ENCODE data around the gene PLCB2.

Gene PLCB2

GRCh38 chr15:40267670-40268069 is 40.1 kb downstream of the PLCB2 start:
- no peak for DNase-seq (ENCODE audit: low spot score)

DNA sequence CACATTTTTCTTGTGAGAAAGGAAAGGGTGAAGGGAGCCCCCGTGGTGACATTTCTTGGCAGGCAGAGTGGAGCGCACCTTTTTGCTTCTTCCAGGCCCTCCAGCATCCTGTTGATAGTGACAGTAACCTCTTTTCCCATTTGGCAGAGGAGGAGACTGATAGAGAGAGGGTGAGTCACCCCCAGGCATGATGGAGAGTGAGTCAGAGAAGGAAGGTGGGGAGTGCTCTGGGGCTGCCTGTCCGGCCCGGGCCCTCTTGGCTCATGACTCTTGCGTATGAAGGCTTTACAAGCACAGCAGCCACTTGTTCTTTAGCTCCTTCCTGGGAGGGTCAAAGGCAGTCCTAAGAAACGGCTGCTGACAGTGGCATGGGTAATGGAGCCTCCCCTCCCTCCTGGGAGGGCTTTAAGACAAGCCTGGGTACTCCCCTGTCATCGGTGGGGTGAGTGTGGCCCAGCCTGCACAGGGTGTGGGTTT is 40.9 kb downstream of the PLCB2 start:
- DNase-seq (ENCODE audit: low spot score) = peak; percentile 98

DNA sequence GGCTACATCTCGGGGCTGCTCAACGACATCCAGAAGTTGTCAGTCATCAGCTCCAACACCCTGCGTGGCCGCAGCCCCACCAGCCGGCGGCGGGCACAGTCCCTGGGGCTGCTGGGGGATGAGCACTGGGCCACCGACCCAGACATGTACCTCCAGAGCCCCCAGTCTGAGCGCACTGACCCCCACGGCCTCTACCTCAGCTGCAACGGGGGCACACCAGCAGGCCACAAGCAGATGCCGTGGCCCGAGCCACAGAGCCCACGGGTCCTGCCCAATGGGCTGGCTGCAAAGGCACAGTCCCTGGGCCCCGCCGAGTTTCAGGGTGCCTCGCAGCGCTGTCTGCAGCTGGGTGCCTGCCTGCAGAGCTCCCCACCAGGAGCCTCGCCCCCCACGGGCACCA is 41.9 kb downstream of the PLCB2 start:
- no peak for DNase-seq (ENCODE audit: low spot score)

DNA sequence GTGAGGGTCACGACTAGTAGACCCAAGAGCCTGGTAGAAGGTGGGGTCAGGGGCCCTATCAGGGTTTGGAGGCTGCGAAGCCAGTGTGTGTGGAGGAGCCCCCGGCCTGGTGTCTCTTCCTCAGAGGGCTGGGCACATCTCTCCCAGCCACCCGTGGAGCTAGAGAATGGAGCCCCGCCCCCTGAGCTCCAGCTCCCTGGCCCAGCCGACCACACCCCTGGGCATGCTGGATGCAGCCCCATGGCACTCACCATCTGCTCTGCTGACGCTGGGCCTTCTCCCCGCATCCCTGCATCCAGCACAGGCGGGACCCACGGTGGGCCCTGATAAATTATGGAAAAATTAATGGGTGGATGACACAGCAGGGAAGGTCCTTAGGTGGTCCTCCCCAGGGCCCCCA is 42.4 kb downstream of the PLCB2 start:
- no peak for DNase-seq (ENCODE audit: low spot score)

DNA sequence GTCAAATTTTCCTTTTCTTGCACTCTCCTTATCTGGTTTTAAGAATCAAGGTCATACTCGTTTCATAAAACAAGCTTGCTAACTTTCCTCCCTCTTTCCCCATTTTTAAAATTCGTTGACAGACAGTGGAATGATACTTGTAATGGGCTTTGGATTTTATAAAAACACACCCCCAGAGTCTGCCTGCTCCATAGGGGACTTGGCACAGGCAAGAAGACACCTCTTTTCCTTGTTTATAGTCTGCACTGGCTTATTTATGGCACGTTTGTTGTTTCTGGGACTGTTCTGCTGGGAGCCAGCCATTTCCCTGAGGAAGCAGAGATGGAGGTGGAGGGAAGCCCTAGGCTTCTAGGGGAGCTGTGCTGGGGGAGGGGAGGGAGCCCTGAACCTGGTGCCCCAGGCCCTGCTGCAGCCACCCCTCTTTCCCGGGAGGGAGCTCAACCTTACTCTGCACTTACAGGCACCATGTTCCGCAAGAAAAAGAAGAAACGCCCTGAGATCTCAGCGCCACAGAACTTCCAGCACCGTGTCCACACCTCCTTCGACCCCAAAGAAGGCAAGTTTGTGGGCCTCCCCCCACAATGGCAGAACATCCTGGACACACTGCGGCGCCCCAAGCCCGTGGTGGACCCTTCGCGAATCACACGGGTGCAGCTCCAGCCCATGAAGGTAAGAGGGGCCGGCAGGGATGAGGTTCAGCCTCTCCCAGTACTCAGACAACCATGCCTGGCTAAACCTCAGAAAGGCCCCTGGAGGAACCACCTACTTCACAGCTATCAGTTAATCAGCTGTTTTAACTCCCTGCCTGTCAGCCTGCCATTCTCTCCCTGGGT is 43.2 kb downstream of the PLCB2 start:
- no peak for DNase-seq (ENCODE audit: low spot score)

- no peak for DNase-seq (ENCODE audit: low spot score)
Observed at GRCh38 chr15:40263024-40263754, 44.5 kb downstream of the PLCB2 start.

DNA sequence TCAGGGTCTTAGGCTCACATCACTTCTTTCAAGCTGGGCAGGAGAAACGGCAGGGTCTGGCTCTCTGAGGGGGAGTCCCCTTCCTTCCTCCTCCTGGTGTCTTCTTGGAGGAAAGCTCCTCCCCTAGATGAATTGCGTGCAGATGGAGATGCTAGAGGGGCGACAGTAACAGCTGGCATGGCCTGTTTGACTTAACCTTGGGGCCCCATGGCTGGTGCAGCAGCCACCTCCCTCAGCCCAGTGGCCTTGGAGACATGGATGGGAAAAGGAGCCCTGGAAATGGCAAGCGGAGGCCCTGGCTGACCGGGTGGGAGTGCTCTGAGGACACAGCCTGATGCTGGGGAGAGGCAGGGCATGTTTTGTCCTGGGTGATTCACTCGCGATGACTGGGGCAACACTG is 48.7 kb downstream of the PLCB2 start:
- no peak for DNase-seq (ENCODE audit: low spot score)

- no peak for DNase-seq (ENCODE audit: low spot score)
Observed at GRCh38 chr15:40258544-40258943, 49.2 kb downstream of the PLCB2 start.

- no peak for DNase-seq (ENCODE audit: low spot score)
Observed at GRCh38 chr15:40257656-40258450, 49.9 kb downstream of the PLCB2 start.

DNA sequence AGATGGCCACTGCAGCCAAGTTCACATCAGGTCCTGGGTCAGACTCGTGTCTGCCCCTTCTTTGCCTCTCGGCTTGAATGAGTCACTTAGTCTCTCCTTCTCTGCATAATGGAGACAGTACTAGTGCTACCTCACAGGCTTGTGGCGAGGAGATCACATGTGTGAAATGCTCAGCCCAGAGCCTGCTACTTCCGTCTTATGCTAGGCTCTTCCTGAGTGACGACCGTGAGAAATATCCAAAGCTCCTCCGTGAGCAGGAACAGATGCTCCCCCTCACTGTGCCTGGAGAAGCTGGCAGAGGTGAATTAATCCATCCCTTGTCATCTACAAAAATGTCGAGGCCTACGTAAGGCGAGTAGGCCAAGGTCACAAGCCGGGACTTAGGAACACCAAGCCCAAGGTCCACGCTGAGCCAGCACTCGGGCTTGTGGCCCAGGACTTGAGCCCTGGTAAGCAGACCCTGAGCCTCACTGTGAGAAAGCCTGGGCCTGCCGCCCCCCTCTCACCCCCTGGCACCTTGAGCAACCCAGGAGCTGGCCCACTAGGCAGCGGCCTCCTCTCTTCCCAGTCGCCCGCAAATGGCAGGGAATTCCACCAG is 51.0 kb downstream of the PLCB2 start:
- DNase-seq (ENCODE audit: low spot score) = no peak

GRCh38 chr15:40255033-40255432 is 52.7 kb downstream of the PLCB2 start:
- DNase-seq (ENCODE audit: low spot score) = no peak

DNA sequence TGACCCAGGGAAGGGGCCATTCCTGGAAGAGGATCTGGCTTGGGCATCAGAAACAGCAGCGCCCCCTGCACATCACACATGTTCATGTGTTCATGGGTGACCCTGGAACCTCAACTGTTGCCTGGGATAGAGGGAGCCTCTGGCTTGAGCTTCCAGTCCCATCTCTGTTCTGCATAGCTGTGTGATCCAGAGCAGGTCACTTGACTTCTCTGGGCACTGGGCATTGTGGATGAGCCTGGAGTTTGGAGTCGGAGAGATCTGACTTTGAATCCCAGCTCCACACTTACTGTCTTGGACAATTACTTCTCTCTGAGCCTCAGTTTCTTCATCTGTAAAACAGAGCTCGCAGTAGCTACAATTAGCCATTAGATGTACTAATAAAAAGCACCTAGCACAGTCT is 53.3 kb downstream of the PLCB2 start:
- no peak for DNase-seq (ENCODE audit: low spot score)

GRCh38 chr15:40253167-40253790 is 54.5 kb downstream of the PLCB2 start:
- DNase-seq (ENCODE audit: low spot score) = no peak

DNA sequence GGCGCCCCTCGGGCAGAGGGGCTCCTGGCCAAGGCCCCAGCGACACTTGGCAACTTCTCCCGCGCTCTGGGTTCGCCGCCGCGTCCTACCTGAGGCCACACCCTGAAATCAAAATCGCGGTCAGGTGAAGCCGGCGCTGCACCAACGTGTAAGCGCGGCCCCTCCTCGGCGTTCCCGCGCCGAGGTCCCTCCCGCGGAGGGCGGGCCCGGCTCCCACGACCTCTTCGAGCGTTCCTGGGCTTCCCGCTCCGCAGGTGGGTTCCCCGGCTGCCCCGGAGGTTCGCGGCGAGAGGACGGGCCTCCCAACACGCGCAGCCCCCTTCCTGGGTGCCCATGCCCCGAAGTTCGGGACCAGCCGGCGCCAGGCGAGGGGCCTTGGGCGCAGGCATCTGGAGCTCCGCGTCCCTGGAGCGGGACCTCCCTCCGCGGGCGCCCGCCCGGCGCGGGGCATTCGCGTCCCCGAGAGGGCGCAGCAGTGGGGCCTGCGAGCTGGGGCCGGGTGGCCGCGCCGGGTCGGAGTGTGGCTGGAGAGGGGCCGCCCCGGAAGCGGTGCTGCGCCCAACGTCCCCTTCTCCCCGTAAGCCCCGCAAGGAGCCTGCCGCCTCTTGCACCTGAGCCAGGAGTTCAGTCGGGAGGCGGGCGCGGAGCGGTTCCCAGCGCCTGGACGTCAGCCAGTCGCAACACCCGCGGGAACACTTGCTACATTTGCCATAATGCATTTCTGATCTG is 55.1 kb downstream of the PLCB2 start:
- DNase-seq (ENCODE audit: low spot score) = no peak

DNA sequence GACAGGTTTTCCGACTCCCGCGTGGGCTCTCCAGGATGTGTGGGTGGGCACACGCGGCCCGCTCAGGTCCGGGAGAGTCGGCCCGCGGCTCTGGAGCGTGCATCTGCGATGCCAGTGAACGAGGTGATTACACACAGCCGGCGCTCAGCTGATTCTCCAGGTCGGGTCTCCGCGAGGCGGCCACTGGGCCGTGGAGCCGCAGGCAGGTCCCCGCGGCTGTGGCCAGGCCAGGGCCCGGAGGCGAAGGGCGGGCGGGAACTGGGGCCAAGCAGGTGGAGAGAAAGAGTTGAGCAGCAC is 55.6 kb downstream of the PLCB2 start:
- no peak for DNase-seq (ENCODE audit: low spot score)

DNA sequence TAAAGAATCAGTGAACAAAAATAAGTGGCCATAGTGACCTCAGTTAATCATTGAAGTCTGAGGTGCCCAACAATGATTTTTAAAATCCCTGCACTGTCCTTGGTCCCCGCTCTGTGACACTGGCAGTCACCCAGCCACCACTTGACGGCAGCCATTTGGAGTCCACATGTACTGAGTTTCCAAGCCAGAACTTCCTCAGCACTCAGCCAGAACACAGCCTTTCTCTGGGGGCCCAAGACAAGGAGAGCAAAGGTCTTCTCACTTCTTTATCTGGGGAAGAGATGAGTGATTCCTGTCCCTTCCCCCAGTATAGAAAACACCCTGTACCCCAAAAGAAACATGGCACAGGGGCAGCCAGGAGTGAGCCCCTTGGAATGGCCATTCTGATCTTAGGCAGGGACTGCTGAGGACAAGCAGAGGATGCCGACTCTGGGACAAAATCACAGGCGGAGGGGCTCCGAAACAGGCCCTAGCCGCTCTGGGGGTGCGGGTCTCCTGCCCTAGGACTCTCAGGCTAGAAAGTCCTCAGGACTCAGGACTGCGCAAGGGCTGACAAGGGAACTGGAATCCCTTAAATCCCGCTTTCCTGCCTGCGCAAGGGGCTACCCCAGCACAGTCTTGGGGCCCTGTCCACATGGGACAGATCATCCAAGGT is 56.1 kb downstream of the PLCB2 start:
- no peak for DNase-seq (ENCODE audit: low spot score)

DNA sequence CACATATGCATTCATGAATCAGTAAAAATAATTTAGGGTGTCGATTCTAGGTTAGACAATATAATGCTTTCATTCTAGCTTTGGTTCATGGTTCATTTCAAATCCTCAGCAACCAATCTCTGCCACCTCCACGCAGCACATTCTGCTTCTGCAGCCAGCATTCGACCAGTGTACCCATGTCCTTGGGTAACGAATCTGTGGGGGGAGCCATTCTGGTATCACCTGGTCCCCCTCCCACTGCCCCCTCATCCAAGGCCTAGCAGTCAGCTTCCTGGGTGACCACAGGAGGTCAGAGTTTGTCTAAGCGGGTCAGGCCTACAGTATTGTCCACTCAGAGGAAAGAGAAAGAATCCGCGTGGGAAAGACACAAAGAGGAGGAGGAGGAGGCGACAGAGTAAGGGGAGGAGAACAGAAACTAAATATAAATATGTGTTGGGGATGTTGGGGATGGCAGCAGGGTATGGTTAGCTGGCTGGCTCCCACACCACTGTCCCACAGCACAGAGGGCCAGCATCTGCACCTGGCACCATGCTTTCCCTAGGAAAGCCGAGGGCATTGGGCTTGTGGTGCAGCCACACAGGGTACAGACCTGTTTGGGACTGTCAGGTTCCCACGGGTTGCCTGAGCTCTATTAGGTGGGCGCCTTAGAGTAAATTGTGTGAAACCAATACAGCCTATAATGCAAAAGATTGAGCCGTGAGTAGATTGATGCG is 56.8 kb downstream of the PLCB2 start:
- no peak for DNase-seq (ENCODE audit: low spot score)

GRCh38 chr15:40250304-40250656 is 57.5 kb downstream of the PLCB2 start:
- no peak for DNase-seq (ENCODE audit: low spot score)

- DNase-seq (ENCODE audit: low spot score) = peak; percentile 79
Observed at GRCh38 chr15:40249477-40250303, 58.0 kb downstream of the PLCB2 start.
